ENCODE data around the gene DOCK8.

DOCK8 gene

GRCh38 chr9:389159-389558 lies 174.5 kb downstream of the DOCK8 start:
- H3K4me1 ChIP-seq (ENCODE audit: insufficient read depth, low read length, severe bottlenecking): no peaks in the 10 kb centered on the region
- H2AFZ ChIP-seq (ENCODE audit: low read length): no peak overlapping the region
- no peaks in the 10 kb centered on the region for H3K36me3 ChIP-seq (ENCODE audit: insufficient read depth, low read length)
- no peaks in the 10 kb centered on the region for H3K79me2 ChIP-seq (ENCODE audit: insufficient read depth, low read length)
- H3K27ac ChIP-seq (ENCODE audit: low read depth, low read length, poor library complexity, severe bottlenecking): no peak overlapping the region
- no peaks in the 10 kb centered on the region for H3K27me3 ChIP-seq (ENCODE audit: insufficient read depth, low read length)
- H3K4me3 ChIP-seq (ENCODE audit: low read depth, low read length, poor library complexity, severe bottlenecking): no peak overlapping the region
- H4K20me1 ChIP-seq (ENCODE audit: insufficient read depth, low read length): no peaks in the 10 kb centered on the region
- H3K9me2 ChIP-seq (ENCODE audit: low read depth, low read length): no peaks in the 10 kb centered on the region
- no peaks in the 10 kb centered on the region for H3K9me3 ChIP-seq (ENCODE audit: low read length)
- no peak overlapping the region for H3K9ac ChIP-seq (ENCODE audit: low read length)
- no peak for TF ChIP-seq EZH2 (IDR thresholded peaks at IDR 0.05; ENCODE audit: borderline replicate concordance, low read length)
- TF ChIP-seq, protein P1, sequence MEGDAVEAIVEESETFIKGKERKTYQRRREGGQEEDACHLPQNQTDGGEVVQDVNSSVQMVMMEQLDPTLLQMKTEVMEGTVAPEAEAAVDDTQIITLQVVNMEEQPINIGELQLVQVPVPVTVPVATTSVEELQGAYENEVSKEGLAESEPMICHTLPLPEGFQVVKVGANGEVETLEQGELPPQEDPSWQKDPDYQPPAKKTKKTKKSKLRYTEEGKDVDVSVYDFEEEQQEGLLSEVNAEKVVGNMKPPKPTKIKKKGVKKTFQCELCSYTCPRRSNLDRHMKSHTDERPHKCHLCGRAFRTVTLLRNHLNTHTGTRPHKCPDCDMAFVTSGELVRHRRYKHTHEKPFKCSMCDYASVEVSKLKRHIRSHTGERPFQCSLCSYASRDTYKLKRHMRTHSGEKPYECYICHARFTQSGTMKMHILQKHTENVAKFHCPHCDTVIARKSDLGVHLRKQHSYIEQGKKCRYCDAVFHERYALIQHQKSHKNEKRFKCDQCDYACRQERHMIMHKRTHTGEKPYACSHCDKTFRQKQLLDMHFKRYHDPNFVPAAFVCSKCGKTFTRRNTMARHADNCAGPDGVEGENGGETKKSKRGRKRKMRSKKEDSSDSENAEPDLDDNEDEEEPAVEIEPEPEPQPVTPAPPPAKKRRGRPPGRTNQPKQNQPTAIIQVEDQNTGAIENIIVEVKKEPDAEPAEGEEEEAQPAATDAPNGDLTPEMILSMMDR (IDR thresholded peaks at IDR 0.05; ENCODE audit: low read length): no peak
- no peaks in the 10 kb centered on the region for H3F3A ChIP-seq (ENCODE audit: insufficient read depth, low read length)
- H3K4me2 ChIP-seq (ENCODE audit: low read length): no peak overlapping the region

DNA sequence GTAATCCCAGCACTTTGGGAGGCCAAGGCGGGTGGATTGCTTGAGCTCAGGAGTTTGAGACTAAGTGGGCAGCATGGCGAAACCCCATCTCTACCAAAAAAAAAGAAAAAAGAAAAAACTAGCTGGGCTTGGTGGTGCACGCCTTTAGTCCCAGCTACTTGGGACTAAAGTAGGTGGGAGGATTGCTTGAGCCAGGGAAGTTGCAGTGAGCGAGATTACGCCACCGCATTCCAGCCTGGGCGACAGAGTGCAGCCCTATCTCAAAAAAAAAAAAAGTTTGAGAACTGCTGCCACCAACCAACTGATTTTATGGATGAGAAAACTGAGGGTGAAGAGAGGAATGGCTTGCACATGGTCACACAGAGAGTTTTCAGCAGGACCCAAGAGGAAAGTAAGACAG lies 175.1 kb downstream of the DOCK8 start:
- no peak overlapping the region for H2AFZ ChIP-seq (ENCODE audit: low read length)
- TF ChIP-seq, protein P1 (IDR thresholded peaks at IDR 0.05; ENCODE audit: low read length): no peak
- TF ChIP-seq EZH2 (IDR thresholded peaks at IDR 0.05; ENCODE audit: borderline replicate concordance, low read length): no peak

DNA sequence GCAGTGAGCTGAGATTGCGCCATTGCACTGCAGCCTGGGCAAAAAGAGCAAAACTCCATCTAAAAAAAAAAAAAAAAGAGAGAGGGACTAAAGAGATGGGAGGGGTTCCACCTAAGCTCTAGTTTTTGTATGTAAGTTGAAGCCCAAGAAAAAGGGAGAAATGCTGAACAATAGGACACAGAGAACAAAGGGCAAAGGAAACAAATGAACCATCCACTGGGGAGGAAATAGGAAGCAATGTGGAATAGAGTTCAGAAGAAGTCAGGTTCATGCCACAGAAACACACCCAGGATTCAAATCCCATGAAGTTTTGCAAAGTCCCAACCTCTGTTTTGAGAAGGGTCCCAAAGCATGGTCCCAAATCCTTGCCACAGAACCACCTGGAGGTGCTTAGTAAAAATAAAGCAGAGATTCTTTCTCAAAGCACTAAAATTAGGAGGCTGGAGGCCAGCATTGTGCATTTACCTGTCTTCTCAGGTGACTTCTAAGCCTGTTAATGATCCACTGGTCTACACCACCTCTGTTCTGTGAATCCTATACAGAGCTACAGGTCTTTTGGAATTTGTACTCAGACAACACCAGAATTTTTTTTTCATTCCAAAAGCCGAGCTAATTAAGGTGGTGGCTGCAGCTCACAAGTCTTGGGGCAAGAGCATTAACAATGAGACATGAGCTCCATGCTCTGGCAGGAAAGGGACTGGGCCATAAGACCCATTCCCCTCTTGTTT lies 177.6 kb downstream of the DOCK8 start:
- Histone ChIP-seq H3K9ac (ENCODE audit: low read length) (no peak overlapping the region), H3F3A (ENCODE audit: insufficient read depth, low read length) (no peaks in the 10 kb centered on the region), H3K4me1 (ENCODE audit: insufficient read depth, low read length, severe bottlenecking) (no peaks in the 10 kb centered on the region), H3K9me2 (ENCODE audit: low read depth, low read length) (no peaks in the 10 kb centered on the region), H3K4me2 (ENCODE audit: low read length) (no peak overlapping the region), H3K36me3 (ENCODE audit: insufficient read depth, low read length) (no peaks in the 10 kb centered on the region), H3K79me2 (ENCODE audit: insufficient read depth, low read length) (no peaks in the 10 kb centered on the region), H3K4me3 (ENCODE audit: low read depth, low read length, poor library complexity, severe bottlenecking) (no peak overlapping the region), H3K27me3 (ENCODE audit: insufficient read depth, low read length) (no peaks in the 10 kb centered on the region), H3K9me3 (ENCODE audit: low read length) (no peaks in the 10 kb centered on the region), H2AFZ (ENCODE audit: low read length) (no peak overlapping the region), H3K27ac (ENCODE audit: low read depth, low read length, poor library complexity, severe bottlenecking) (no peak overlapping the region), H4K20me1 (ENCODE audit: insufficient read depth, low read length) (no peaks in the 10 kb centered on the region)
- TF ChIP-seq EZH2 (IDR thresholded peaks at IDR 0.05; ENCODE audit: borderline replicate concordance, low read length): no peak
- TF ChIP-seq, protein P1 (IDR thresholded peaks at IDR 0.05; ENCODE audit: low read length): no peak

More for the DNA sequence above, 175.1 kb downstream of the DOCK8 start:
- H3K4me1 ChIP-seq (ENCODE audit: insufficient read depth, low read length, severe bottlenecking): no peaks in the 10 kb centered on the region
- no peak overlapping the region for H3K4me3 ChIP-seq (ENCODE audit: low read depth, low read length, poor library complexity, severe bottlenecking)
- H3K27me3 ChIP-seq (ENCODE audit: insufficient read depth, low read length): no peaks in the 10 kb centered on the region
- H3K4me2 ChIP-seq (ENCODE audit: low read length): no peak overlapping the region
- no peak overlapping the region for H3K9ac ChIP-seq (ENCODE audit: low read length)
- no peak overlapping the region for H3K27ac ChIP-seq (ENCODE audit: low read depth, low read length, poor library complexity, severe bottlenecking)
- H3K36me3 ChIP-seq (ENCODE audit: insufficient read depth, low read length): no peaks in the 10 kb centered on the region
- no peaks in the 10 kb centered on the region for H3K9me2 ChIP-seq (ENCODE audit: low read depth, low read length)
- no peaks in the 10 kb centered on the region for H3F3A ChIP-seq (ENCODE audit: insufficient read depth, low read length)
- H3K9me3 ChIP-seq (ENCODE audit: low read length): no peaks in the 10 kb centered on the region
- H3K79me2 ChIP-seq (ENCODE audit: insufficient read depth, low read length): no peaks in the 10 kb centered on the region
- H4K20me1 ChIP-seq (ENCODE audit: insufficient read depth, low read length): no peaks in the 10 kb centered on the region

Measured in OCI-LY1 (cell line).